K562 (cell line): Measurements from ENCODE around the gene FGF21. TPM values are rescaled to one million over a fixed set of nuclear protein-coding genes. Genes with fewer than 3 reads are reported as not detected.

Source experiments
- BCL6 ChIP-seq: fragments of 250-450 bp; sonication (Bioruptor Pico); IDR thresholded peaks from 2 replicates; pipeline ENCODE4 v1.4.0; 2020
- CHCHD3 ChIP-seq: fragments of 250-450 bp; sonication (Bioruptor Pico); IDR thresholded peaks from 2 replicates; pipeline ENCODE4 v2.1.2; 2022; ENCODE audit warnings: mild to moderate bottlenecking
- ETV1 ChIP-seq: fragments of 450-650 bp; conservative IDR thresholded peaks from 2 replicates; pipeline ENCODE4 v1.6.1; 2016; ENCODE audit warnings: missing genetic modification characterization, control low read depth, low read depth, missing compliant biosample characterization
- GATA2 ChIP-seq: sonication (generic); formaldehyde crosslinking; IDR thresholded peaks from 2 replicates; pipeline ENCODE4 v1.4.0; 2020; ENCODE audit warnings: mild to moderate bottlenecking, missing genetic modification reagents
- PTRF ChIP-seq: fragments of 450-650 bp; IDR thresholded peaks from 2 replicates; pipeline ENCODE4 v1.6.1; 2016; ENCODE audit warnings: mild to moderate bottlenecking, missing genetic modification characterization, missing compliant biosample characterization
- TGIF2 ChIP-seq: sonication (generic); formaldehyde crosslinking; IDR thresholded peaks from 2 replicates; pipeline ENCODE4 v1.8.1; 2022; ENCODE audit warnings: mild to moderate bottlenecking, missing genetic modification reagents, moderate library complexity
- TSC22D4 ChIP-seq: fragments of 450-650 bp; IDR thresholded peaks from 2 replicates; pipeline ENCODE4 v1.6.1; 2016; ENCODE audit warnings: missing genetic modification characterization, missing biosample characterization, control low read depth
- ZKSCAN8 ChIP-seq: fragments of 200-800 bp; sonication (Bioruptor generic); IDR thresholded peaks from 2 replicates; pipeline ENCODE4 v1.6.1; 2016; ENCODE audit warnings: missing genetic modification characterization, missing compliant biosample characterization
- ZNF586 ChIP-seq: fragments of 450-650 bp; formaldehyde crosslinking; conservative IDR thresholded peaks from 2 replicates; pipeline ENCODE4 v1.4.0; 2020; ENCODE audit warnings: mild to moderate bottlenecking, moderate library complexity
- ZNF76 ChIP-seq: fragments of 250-450 bp; sonication (Bioruptor Pico); IDR thresholded peaks from 2 replicates; pipeline ENCODE4 v1.4.0; 2020; ENCODE audit warnings: mild to moderate bottlenecking, moderate library complexity, borderline replicate concordance
- polyA plus RNA-seq, 8 experiments: library from polyadenylated mRNA; depleted of rRNA in 4 of 8; stranded (reverse) in 5 of 8; unstranded in 3 of 8; fragments of >200 nt; fragmentation: Nextera tagmentation in 2 of 8; fragmentation: Illumina TruSeq in 1 of 8; extraction: Ambion mirVana in 2 of 8; extraction: Trizol in 1 of 8; gene quantifications; 2 replicates each; pipeline versions ENCODE4 v1.2.1 to v1.2.3, GENCODE V29; 2011 to 2014; ENCODE audit warnings: inconsistent platforms in 1 of 8, missing spikeins in 1 of 8
- total RNA-seq, 7 experiments: library from RNA; depleted of rRNA in 6 of 7; stranded (reverse); fragments of >200 nt in 6 of 7; fragmentation: Illumina TruSeq in 2 of 7; extraction: Trizol in 2 of 7; gene quantifications; 2 replicates each; pipeline versions ENCODE4 v1.2.1 to v1.2.3, GENCODE V29; 2011 to 2021; ENCODE audit warnings: low replicate concordance in 1 of 7
- TF ChIP-seq, protein P1 (sequence below): fragments of 250-450 bp; sonication (Bioruptor Pico); IDR thresholded peaks from 2 replicates; pipeline ENCODE4 v1.8.0; 2021; ENCODE audit warnings: moderate library complexity, mild to moderate bottlenecking, inconsistent platforms
- TF ChIP-seq, protein P2 (sequence below), 2 experiments: fragments of 450-650 bp in 1 of 2; sonication (generic) in 1 of 2; formaldehyde crosslinking in 1 of 2; IDR thresholded peaks in 1 of 2; conservative IDR thresholded peaks in 1 of 2; 2 replicates each; pipeline versions ENCODE4 v1.6.1 to v1.8.1; 2016 to 2023; ENCODE audit warnings: mild to moderate bottlenecking in 2 of 2, moderate library complexity in 2 of 2, inconsistent platforms in 1 of 2, missing genetic modification reagents in 1 of 2
- TF ChIP-seq, protein P3 (sequence below): sonication (generic); formaldehyde crosslinking; IDR thresholded peaks from 2 replicates; pipeline ENCODE4 v1.8.1; 2023; ENCODE audit warnings: mild to moderate bottlenecking, missing genetic modification reagents
- TF ChIP-seq, protein P4 (sequence below): fragments of 250-450 bp; sonication (Bioruptor Pico); IDR thresholded peaks from 2 replicates; pipeline ENCODE4 v1.4.0; 2020
- TF ChIP-seq, protein P5 (sequence below), 2 experiments: fragments of 250-450 bp in 1 of 2; fragments of 450-650 bp in 1 of 2; sonication (Bioruptor Pico) in 1 of 2; IDR thresholded peaks; 2 replicates each; pipeline versions ENCODE4 v1.6.1 to v1.8.0; 2016 to 2021; ENCODE audit warnings: mild to moderate bottlenecking in 2 of 2, moderate library complexity in 2 of 2, missing compliant biosample characterization in 1 of 2, missing genetic modification characterization in 1 of 2
- TF ChIP-seq, protein P6 (sequence below): fragments of 150-350 bp; conservative IDR thresholded peaks from 2 replicates; pipeline ENCODE4 v1.6.1; 2014; ENCODE audit warnings: low read length

The FGF21 gene
- total and polyA plus RNA-seq, 9 of the 15 experiments (the other 6 are each of a cell fraction or from before 2014, with no cell fraction given) = 0.04 to 0.77 (median 0.09) TPM; not detected in 6

DNA sequence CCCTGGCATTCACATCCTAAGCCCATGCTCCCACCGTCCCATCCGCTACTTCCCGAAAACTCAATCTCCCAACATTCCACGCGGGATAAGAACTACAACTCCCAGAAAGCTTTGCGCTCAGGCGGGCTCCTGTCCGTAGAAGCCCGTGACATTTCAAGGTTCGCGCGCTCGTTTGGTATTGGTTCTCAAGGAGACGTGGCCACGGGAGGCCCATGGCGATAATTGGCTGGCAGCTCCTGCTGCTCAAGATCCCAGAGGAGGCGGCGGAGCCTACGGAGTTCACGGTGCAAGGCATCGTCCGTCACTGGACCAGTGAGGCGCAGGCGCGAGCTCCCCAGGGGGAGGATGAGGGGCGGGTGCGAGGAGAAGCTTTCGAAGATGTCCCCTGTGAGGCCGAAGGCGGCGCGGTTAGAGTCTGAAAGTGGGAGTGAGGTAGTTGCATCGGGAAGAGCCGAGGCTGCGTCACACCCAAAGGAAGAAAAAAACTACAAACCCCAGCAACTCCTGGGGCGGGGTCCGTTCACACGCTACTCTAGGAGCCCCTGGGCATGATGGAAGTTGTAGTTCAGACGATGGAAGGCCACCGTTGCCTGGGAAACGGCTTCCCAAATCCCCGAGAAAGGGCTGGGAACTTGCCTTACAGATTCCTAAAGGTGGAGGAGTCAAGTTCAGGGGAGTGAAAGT, 34.6 kb upstream of the FGF21 start (continued):
- no peak for TF ChIP-seq ETV1 (tag)
- TF ChIP-seq CHCHD3 (CRISPR knock-in tag) = no peak
- TF ChIP-seq, protein P1, sequence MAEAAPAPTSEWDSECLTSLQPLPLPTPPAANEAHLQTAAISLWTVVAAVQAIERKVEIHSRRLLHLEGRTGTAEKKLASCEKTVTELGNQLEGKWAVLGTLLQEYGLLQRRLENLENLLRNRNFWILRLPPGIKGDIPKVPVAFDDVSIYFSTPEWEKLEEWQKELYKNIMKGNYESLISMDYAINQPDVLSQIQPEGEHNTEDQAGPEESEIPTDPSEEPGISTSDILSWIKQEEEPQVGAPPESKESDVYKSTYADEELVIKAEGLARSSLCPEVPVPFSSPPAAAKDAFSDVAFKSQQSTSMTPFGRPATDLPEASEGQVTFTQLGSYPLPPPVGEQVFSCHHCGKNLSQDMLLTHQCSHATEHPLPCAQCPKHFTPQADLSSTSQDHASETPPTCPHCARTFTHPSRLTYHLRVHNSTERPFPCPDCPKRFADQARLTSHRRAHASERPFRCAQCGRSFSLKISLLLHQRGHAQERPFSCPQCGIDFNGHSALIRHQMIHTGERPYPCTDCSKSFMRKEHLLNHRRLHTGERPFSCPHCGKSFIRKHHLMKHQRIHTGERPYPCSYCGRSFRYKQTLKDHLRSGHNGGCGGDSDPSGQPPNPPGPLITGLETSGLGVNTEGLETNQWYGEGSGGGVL = no peak
- no peak for TF ChIP-seq ZKSCAN8 (CRISPR knock-in tag)
- TF ChIP-seq GATA2 (CRISPR knock-in tag) = no peak
- TF ChIP-seq, protein P2, sequence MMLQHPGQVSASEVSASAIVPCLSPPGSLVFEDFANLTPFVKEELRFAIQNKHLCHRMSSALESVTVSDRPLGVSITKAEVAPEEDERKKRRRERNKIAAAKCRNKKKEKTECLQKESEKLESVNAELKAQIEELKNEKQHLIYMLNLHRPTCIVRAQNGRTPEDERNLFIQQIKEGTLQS (IDR thresholded peaks at IDR 0.05) = no peak; the same call in 1 of the 2 replicates
- TF ChIP-seq, protein P2 (CRISPR knock-in tag; conservative IDR thresholded peaks at IDR 0.05) = no peak; the same call in 1 of the 2 replicates
- TF ChIP-seq TGIF2 (CRISPR knock-in tag) = no peak
- TF ChIP-seq, protein P3, sequence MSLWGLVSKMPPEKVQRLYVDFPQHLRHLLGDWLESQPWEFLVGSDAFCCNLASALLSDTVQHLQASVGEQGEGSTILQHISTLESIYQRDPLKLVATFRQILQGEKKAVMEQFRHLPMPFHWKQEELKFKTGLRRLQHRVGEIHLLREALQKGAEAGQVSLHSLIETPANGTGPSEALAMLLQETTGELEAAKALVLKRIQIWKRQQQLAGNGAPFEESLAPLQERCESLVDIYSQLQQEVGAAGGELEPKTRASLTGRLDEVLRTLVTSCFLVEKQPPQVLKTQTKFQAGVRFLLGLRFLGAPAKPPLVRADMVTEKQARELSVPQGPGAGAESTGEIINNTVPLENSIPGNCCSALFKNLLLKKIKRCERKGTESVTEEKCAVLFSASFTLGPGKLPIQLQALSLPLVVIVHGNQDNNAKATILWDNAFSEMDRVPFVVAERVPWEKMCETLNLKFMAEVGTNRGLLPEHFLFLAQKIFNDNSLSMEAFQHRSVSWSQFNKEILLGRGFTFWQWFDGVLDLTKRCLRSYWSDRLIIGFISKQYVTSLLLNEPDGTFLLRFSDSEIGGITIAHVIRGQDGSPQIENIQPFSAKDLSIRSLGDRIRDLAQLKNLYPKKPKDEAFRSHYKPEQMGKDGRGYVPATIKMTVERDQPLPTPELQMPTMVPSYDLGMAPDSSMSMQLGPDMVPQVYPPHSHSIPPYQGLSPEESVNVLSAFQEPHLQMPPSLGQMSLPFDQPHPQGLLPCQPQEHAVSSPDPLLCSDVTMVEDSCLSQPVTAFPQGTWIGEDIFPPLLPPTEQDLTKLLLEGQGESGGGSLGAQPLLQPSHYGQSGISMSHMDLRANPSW = no peak
- TF ChIP-seq, protein P4, sequence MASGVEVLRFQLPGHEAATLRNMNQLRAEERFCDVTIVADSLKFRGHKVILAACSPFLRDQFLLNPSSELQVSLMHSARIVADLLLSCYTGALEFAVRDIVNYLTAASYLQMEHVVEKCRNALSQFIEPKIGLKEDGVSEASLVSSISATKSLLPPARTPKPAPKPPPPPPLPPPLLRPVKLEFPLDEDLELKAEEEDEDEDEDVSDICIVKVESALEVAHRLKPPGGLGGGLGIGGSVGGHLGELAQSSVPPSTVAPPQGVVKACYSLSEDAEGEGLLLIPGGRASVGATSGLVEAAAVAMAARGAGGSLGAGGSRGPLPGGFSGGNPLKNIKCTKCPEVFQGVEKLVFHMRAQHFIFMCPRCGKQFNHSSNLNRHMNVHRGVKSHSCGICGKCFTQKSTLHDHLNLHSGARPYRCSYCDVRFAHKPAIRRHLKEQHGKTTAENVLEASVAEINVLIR (CRISPR knock-in tag) = 0 out of 2 replicates have a peak, but pooled peaks have one; percentile 6
- no peak for TF ChIP-seq PTRF (tag)
- TF ChIP-seq ZNF76 (CRISPR knock-in tag) = no peak
- TF ChIP-seq, protein P5, sequence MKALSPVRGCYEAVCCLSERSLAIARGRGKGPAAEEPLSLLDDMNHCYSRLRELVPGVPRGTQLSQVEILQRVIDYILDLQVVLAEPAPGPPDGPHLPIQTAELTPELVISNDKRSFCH (CRISPR knock-in tag; IDR thresholded peaks at IDR 0.05) = no peak
- TF ChIP-seq, protein P5 (tag; IDR thresholded peaks at IDR 0.05) = peak; percentile 62; the same call in 1 of the 2 replicates
- no peak for TF ChIP-seq ZNF586
- TF ChIP-seq BCL6 (CRISPR knock-in tag) = no peak
- TF ChIP-seq, protein P6, sequence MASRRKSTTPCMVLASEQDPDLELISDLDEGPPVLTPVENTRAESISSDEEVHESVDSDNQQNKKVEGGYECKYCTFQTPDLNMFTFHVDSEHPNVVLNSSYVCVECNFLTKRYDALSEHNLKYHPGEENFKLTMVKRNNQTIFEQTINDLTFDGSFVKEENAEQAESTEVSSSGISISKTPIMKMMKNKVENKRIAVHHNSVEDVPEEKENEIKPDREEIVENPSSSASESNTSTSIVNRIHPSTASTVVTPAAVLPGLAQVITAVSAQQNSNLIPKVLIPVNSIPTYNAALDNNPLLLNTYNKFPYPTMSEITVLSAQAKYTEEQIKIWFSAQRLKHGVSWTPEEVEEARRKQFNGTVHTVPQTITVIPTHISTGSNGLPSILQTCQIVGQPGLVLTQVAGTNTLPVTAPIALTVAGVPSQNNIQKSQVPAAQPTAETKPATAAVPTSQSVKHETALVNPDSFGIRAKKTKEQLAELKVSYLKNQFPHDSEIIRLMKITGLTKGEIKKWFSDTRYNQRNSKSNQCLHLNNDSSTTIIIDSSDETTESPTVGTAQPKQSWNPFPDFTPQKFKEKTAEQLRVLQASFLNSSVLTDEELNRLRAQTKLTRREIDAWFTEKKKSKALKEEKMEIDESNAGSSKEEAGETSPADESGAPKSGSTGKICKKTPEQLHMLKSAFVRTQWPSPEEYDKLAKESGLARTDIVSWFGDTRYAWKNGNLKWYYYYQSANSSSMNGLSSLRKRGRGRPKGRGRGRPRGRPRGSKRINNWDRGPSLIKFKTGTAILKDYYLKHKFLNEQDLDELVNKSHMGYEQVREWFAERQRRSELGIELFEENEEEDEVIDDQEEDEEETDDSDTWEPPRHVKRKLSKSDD = no peak
- no peak for TF ChIP-seq TSC22D4 (tag)
